Esophagus mucosa (tissue), 1 donor: ENCODE results near the gene HOXD13. TPM values are rescaled to one million over a fixed set of nuclear protein-coding genes. Genes with fewer than 3 reads are reported as not detected.
A peak's percentile ranks its signal among the peaks of the same experiment; 100 is the strongest.

ENCODE experiments used
- ATAC-seq: fragments of 200-7000 bp; cut with Tn5 transposase; one replicate; pipeline ENCODE4 v1.9.1; 2020
- total RNA-seq: library from RNA; stranded (reverse); gene quantifications from one replicate; pipeline ENCODE4 v1.2.4, GENCODE V29; 2023
- donor health status: DM: yes; HTN: yes; CAD: no.

Gene HOXD13
- total RNA-seq, 1 donor from 2014 or later: not detected

DNA sequence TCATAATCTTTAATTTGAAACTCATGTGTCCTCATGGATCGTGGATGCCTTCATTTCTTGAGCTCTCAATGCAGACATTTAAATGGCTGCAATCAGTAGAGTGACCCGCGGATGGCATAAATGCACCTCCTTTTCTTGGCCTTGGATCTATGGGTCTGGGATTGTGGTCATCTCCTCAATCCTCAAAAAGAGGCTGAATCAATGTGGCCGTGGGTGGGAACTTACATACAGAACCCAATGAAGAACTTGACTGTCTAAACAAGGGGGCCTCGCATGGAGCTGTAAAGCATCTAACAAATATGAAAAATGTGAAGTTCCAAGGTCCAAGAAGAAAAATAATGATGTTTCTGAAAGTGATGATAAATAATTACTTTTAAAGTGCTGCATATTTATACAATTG, 2.9 kb downstream of the HOXD13 start:
- no peak for ATAC-seq

- ATAC-seq: no peak
These were observed 3.9 kb downstream of the HOXD13 start for GRCh38 chr2:176096243-176096985.

DNA sequence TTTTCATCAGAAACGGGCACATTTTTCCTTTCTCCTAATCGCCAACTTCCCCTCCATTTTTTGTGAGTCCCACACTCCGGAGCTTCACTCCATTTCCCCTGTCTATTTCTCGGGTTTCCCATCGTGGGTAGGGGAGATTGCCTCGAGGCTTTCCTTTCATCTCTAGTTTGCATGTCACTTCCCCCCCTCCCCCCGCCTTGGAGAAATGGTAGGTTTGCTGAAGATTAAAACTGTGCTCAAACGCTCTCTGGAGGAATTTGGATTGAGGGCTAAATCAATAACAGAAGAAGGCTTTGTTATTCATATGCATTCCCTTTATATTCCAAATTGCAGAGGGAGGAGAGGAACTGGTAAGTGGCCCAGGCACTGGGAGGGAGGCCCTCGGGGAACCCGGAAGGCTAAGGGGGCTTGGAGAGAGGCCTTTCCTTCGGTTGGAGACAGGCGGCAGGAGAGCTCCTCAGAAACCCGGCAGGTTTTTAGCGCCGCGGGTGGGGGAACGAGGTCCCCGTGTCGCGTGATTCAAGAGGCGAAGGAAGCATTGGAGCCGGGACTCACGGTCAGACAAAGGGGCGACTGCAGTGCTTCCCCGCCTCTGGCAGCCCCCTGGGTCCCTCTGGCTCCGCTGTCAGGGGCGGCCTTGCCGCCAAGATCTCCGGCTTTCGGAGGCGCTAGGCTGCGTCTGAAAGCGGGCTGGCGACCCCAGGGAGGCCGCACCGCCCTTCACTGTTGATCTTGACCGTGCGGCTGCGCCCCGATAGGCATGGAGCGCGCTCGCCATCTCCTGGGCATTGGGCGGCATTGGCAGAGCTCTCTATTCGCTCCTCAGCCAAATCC, 4.7 kb downstream of the HOXD13 start:
- ATAC-seq: peak; percentile 86

- ATAC-seq: no peak
These were observed 5.4 kb downstream of the HOXD13 start for GRCh38 chr2:176097820-176098365.

- no peak for ATAC-seq
These were observed 6.0 kb downstream of the HOXD13 start for GRCh38 chr2:176098366-176099158.

DNA sequence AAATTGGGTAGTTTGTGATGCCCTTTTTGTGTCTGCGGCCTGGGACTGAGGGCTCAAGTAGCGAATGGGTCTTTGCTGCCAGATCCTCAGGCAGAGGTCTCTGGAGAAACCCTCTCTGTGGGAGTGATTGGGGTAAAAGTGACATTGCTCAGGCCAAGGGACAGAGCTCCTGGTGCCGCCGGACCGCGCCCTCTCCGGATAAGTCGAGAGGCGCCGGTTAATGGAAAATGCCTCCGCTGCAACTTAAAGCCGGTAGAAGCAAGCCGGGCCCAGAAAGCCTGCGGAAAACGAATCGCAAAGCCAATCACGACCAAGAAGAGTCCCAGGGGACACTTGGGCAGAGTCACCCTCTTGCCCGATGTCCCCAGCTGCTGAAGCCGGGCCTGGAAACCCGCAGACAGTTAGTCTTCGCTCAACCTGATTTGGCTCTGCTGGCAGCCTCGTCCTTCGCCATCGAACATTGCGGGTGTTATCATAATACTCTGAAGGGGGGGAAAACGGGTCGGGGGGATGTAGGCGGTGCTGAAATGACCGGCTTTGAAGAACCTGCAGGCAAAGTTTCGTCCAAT, 6.7 kb downstream of the HOXD13 start:
- no peak for ATAC-seq

- ATAC-seq: no peak
These were observed 7.4 kb downstream of the HOXD13 start, which contains the start of gene HOXD12 for GRCh38 chr2:176099728-176100546. HOXD12 (plus strand) TSS chr2:176099795; CDS start chr2:176099802, 7 bp downstream.

GRCh38 chr2:176100547-176101140, 8.1 kb downstream of the HOXD13 start:
- no peak for ATAC-seq

DNA sequence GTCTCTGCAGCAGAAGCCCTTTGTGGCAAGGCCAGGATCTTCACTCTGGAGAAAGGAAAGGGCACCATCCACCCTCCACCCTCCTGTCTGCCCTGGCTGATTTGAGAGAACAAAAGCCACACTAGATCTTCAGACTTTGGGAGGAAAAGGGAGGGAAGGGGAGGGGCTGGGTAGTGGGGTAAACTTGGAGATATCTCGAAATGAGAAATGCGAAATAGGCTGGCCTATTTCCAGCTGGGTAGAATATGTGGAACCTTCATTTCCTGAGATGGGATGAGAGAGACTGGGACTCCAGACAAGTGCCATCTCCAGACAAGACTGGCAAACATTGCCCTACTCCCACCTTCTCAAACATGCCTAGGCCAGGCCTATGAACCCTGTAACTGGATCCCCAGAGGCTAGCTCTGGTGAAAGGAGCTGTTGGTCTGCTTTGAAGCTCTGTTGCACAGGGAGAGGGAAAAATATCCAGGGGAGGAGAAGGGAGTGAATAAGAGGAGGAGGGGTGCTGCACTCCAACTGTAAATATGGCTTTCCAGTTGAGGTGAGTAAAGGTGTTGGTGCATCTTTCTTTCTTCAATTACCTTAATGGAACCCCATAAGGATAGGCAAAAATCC, 8.8 kb downstream of the HOXD13 start:
- no peak for ATAC-seq

DNA sequence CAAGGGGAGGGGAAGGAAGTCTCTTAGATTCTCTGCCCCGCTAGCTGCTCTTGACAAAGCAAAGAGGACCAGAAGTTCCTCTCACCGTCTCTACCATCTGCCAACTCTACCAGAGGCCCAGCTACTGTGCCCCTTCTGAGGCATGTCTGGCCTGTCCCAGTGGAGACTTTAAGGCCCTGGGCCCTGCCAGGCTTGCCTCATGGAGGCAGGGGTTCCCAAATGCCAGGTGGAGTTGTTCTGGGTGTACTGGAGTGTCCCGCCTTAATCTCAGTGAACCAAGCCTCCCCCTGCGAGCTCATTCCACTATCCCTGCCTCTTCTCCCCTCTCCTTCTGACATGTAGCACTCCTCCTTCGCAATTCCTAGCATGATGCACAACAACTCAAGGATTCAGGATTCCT, 9.3 kb downstream of the HOXD13 start:
- no peak for ATAC-seq

DNA sequence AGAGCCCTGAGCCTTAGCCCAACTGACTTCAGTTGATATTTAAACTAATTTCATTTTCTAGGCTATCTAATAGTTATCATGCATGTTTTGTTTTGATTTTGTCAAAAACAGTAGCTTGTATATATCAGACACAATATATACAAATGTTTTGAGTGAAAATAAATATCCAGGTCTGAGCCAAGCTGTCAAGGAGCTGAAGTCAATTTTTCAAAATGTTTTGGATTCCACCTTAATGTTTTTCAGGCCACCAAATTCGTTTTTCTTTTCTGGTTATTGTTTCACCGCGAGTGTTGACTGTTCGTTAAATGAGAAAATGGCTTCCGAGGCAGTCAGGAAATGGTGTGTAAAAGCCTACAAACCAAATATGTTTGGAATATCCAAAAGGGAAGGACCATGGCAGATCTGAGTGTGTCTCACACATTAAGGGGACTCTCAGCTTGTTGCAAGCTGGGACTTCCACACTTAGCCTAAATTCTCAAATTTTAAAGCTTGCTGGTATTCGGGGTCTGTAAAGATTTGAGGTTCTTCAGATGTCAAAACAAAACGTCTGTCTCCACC, 9.9 kb downstream of the HOXD13 start:
- ATAC-seq: no peak

DNA sequence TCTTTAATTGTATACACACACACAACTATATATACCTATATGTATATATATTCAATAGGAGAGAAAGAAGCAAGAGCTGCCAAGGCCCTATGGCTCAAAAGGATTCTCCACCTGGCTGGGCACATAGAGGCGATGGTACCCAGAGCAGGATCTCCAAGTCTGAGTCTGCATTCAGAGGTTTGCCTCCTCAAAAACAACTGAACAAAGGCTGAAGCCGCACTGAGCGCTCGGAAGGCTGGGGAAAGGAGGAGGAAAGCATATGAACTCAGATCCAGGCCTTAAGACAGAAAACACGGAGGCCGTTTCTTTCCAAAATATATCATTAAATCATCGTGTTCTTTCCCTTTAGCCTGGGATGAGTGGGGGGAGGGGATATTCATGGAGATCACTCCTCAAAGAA, 10.7 kb downstream of the HOXD13 start:
- ATAC-seq: no peak

DNA sequence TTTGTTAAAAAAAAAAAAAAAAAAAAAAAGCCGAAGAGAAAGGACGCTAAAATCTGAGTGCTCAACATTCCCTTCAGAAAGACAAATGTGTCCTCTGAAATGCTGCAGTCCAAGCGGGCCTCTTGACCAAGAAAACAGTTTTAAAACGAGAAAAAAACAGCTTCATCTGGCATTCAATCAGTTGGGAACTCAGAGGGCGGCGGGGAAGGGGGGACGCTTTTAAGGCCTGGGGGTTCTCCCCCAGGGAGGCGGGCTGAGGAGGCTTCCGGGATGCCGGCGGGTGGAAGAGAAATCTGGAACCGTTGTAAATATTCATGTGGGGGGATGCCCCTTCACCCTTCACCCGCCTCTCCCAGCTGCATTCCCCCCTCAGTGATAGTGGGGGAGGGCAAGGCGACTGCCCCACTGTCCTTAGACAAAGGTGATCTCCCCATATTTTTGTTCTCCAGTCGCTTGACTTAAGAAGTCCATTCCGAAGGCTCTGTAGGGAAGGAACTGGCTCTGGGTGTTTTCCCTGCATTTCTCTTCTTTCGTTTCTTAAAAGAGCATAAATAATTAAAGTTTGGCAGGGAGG, 11.3 kb downstream of the HOXD13 start:
- no peak for ATAC-seq

DNA sequence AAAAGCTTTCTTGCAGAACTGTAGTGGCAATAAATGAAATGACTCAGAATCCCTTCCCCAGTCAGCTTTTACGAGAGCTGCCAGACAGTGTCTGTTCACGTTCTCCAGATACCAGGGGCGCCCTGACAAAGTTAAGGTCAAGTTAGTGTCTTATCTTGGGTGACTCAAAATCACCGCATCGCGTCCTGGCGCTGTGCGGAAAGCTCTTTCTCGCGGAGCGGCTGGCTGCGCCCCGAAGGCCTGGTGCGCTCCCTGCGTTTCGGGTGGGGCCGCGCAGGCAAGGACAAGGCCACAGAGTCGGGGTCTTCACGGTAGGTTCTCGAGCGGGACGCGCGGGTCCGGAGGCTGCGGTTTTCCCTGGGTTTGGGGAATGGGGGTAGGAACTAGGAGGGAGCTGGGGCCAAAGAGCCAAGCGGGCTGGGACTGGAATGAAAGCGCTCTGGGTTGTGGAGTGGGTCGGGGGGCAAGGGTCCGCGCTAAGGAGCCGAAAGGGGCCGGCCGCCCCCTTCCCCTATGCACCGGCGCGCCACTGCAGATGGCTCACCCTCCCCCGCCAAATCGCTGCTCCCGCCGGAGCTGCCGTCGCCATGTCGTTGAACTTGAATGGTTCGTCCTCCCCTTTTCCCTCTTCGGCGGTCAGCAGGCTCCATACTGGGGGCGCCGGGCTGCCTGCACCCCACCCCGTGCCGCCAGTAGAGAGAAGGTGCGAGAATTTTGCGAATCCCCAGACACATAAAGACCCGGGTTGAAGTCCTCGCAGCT, 12.0 kb downstream of the HOXD13 start:
- ATAC-seq: no peak

GRCh38 chr2:176105078-176105729, 12.7 kb downstream of the HOXD13 start:
- ATAC-seq: no peak

DNA sequence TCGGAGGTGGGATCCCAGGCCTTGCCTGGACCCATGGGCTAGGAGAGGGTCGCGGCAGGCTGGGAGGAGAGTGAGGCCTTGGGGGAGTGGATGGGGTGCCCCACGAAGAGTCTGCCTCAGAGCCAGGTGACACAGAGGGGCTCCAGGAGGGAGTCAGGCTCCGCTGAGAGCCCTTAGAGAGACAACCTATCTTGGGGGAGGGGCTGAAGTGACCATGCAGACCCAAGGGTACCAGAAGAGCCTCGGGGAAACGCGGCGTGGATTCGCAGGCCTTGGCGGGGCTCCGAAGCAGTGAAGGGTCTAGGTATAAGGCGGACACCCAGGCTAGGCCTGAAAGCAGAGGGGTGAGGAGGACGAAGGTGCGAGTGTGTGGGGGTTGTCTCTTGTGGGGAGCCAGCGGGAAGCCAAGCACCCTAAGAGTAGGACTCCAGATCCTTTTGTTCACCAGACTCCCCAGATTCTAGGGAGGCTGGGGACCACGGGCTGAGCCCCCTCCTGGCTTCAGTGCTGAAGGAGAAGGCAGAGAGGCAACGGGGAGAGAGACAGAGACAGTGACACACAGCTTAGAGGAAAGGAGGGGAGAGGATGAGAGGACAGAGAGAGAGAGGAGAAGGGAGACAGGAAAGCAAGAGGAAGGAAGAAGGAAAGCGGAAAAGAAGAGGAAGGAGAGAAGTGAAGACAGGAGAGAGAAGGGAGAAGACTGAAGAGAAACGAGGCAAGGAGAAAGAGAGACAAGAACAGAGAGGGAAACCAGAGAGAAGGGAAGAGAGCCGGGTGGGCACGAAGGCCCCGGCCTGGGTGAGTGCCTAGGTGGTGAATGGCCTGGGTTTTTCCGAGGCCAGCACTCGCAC, 13.4 kb downstream of the HOXD13 start:
- no peak for ATAC-seq
